ENCODE data around the gene NINJ2.

DNA sequence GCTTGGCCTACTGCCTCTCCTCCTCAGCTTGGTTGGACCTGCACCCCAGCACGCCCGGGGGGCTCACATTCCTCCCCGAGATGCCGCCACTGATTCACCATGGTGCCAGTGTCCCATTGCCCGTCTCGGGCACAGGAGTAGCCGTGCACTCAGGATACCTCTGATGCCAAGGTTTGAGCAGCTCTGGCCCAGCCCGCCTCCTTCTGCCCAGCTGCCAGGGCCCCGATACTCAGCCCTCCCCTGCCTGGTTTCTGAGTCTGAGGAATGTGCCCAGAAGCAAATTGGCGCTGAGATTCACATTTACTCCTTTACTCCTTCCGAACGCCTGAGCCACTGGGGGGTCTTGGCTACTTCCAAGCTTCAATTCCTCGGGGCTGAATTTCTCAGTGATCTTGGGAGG lies 63.5 kb downstream of the NINJ2 start:
- TF ChIP-seq EZH2 (IDR thresholded peaks at IDR 0.05; ENCODE audit: insufficient read depth, poor library complexity, severe bottlenecking) (no peak), EZH2phosphoT487 (IDR thresholded peaks at IDR 0.05; ENCODE audit: insufficient read depth, low read depth) (no peak)

All from GM23248 (cell line).